Astrocyte (in vitro differentiated cells and primary cell): ENCODE data around the gene SLC25A21. TPM values are rescaled to one million over a fixed set of nuclear protein-coding genes. Genes with fewer than 3 reads are reported as not detected.

Source experiments
- DNase-seq: peaks from one replicate; pipeline ENCODE4 v3.0.0-alpha.2; 2010; ENCODE audit warnings: low read depth
- FAIRE-seq: peaks from 2 replicates; lab custom pipeline; 2011; peaks lifted over from hg19 to GRCh38; lab: Jason Lieb, UNC
- H2AFZ ChIP-seq: 2 replicates; pipeline ENCODE4 v1.6.0; 2012; ENCODE audit warnings: low read depth, low read length, inconsistent platforms
- H3K27ac ChIP-seq: 2 replicates; pipeline ENCODE4 v1.5.1; 2011; ENCODE audit warnings: low read depth, low read length, inconsistent platforms
- H3K27me3 ChIP-seq: 2 replicates; pipeline ENCODE4 v1.6.0; 2011; ENCODE audit warnings: low read length, inconsistent platforms; ENCODE audit not compliant: insufficient read depth
- H3K36me3 ChIP-seq: 2 replicates; pipeline ENCODE4 v1.5.1; 2011; ENCODE audit warnings: low read length, inconsistent platforms; ENCODE audit not compliant: insufficient read depth
- H3K4me1 ChIP-seq: 2 replicates; pipeline ENCODE4 v1.5.1; 2011; ENCODE audit warnings: low read length, inconsistent platforms; ENCODE audit not compliant: insufficient read depth
- H3K4me2 ChIP-seq: 2 replicates; pipeline ENCODE4 v1.6.0; 2012; ENCODE audit warnings: low read length, inconsistent platforms
- H3K4me3 ChIP-seq: 2 replicates; pipeline ENCODE4 v1.5.1; 2011; ENCODE audit warnings: low read depth, mild to moderate bottlenecking, low read length, inconsistent platforms; ENCODE audit not compliant: insufficient read depth
- H3K79me2 ChIP-seq: 2 replicates; pipeline ENCODE4 v1.6.0; 2012; ENCODE audit warnings: mild to moderate bottlenecking, low read length, inconsistent platforms; ENCODE audit not compliant: insufficient read depth
- H3K9ac ChIP-seq: 2 replicates; pipeline ENCODE4 v1.6.0; 2012; ENCODE audit warnings: mild to moderate bottlenecking, low read length, inconsistent platforms
- H3K9me3 ChIP-seq: 2 replicates; pipeline ENCODE4 v1.5.1; 2012; ENCODE audit warnings: low read depth, mild to moderate bottlenecking, low read length, inconsistent platforms; ENCODE audit not compliant: insufficient read depth
- H4K20me1 ChIP-seq: 2 replicates; pipeline ENCODE4 v1.6.0; 2012; ENCODE audit warnings: low read length, inconsistent platforms; ENCODE audit not compliant: insufficient read depth
- H3K27ac Mint-ChIP-seq: one replicate; pipeline ENCODE4 v1.8.0; 2021; ENCODE audit warnings: mild to moderate bottlenecking, mixed read lengths; ENCODE audit not compliant: unreplicated experiment
- H3K27me3 Mint-ChIP-seq: one replicate; pipeline ENCODE4 v1.8.0; 2021; ENCODE audit warnings: low read depth, mixed read lengths; ENCODE audit not compliant: unreplicated experiment
- H3K36me3 Mint-ChIP-seq: one replicate; pipeline ENCODE4 v1.8.0; 2021; ENCODE audit warnings: low read depth, mixed read lengths; ENCODE audit not compliant: unreplicated experiment
- H3K4me1 Mint-ChIP-seq: one replicate; pipeline ENCODE4 v1.8.0; 2021; ENCODE audit warnings: low read depth, mixed read lengths; ENCODE audit not compliant: unreplicated experiment
- H3K4me3 Mint-ChIP-seq: one replicate; pipeline ENCODE4 v1.8.0; 2021; ENCODE audit warnings: mild to moderate bottlenecking, moderate library complexity, mixed read lengths; ENCODE audit not compliant: unreplicated experiment
- H3K9me3 Mint-ChIP-seq: one replicate; pipeline ENCODE4 v1.8.0; 2021; ENCODE audit warnings: mild to moderate bottlenecking, mixed read lengths; ENCODE audit not compliant: unreplicated experiment
- EZH2 ChIP-seq: IDR thresholded peaks from 2 replicates; pipeline ENCODE4 v1.6.1; 2012; ENCODE audit warnings: mild to moderate bottlenecking, low read length, inconsistent platforms; ENCODE audit not compliant: insufficient read depth
- total RNA-seq: library from RNA; stranded (reverse); gene quantifications from 2 replicates; pipeline ENCODE4 v1.2.1, GENCODE V29; 2021
- TF ChIP-seq, protein P1 (sequence below): IDR thresholded peaks from 2 replicates; pipeline ENCODE4 v1.5.1; 2011; ENCODE audit warnings: low read depth, mild to moderate bottlenecking, inconsistent platforms, low read length, moderate library complexity; ENCODE audit not compliant: insufficient read depth

The SLC25A21 gene
- total RNA-seq, 1 donor from 2014 or later, result 1.5 TPM

- peaks cover 13% of the 10 kb centered on the region for H3K4me1 Mint-ChIP-seq
- peaks cover 86% of the 10 kb centered on the region for H3K27me3 Mint-ChIP-seq
- Histone ChIP-seq H3K27me3 (peaks cover 96% of the 10 kb centered on the region), H3K9ac (no peak overlapping the region), H3K4me3 (peak overlapping the region; percentile 42), H4K20me1 (no peaks in the 10 kb centered on the region), H2AFZ (peak overlapping the region; percentile 64), H3K4me1 (peaks cover 13% of the 10 kb centered on the region), H3K36me3 (no peaks in the 10 kb centered on the region), H3K9me3 (peaks cover 6% of the 10 kb centered on the region), H3K27ac (no peak overlapping the region), H3K79me2 (no peaks in the 10 kb centered on the region), H3K4me2 (peak overlapping the region; percentile 85)
- H3K4me3 Mint-ChIP-seq, result peak overlapping the region; percentile 88
- peaks cover 16% of the 10 kb centered on the region for H3K9me3 Mint-ChIP-seq
- peak; percentile 82 for TF ChIP-seq EZH2
- TF ChIP-seq, protein P1, sequence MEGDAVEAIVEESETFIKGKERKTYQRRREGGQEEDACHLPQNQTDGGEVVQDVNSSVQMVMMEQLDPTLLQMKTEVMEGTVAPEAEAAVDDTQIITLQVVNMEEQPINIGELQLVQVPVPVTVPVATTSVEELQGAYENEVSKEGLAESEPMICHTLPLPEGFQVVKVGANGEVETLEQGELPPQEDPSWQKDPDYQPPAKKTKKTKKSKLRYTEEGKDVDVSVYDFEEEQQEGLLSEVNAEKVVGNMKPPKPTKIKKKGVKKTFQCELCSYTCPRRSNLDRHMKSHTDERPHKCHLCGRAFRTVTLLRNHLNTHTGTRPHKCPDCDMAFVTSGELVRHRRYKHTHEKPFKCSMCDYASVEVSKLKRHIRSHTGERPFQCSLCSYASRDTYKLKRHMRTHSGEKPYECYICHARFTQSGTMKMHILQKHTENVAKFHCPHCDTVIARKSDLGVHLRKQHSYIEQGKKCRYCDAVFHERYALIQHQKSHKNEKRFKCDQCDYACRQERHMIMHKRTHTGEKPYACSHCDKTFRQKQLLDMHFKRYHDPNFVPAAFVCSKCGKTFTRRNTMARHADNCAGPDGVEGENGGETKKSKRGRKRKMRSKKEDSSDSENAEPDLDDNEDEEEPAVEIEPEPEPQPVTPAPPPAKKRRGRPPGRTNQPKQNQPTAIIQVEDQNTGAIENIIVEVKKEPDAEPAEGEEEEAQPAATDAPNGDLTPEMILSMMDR, result no peak
- peaks cover 1% of the 10 kb centered on the region for H3K36me3 Mint-ChIP-seq
- DNase-seq (no peak), FAIRE-seq (no peak)
- peak overlapping the region; percentile 92 for H3K27ac Mint-ChIP-seq
Measured at GRCh38 chr14:36662543-36663403, 509.6 kb downstream of the SLC25A21 start.

DNA sequence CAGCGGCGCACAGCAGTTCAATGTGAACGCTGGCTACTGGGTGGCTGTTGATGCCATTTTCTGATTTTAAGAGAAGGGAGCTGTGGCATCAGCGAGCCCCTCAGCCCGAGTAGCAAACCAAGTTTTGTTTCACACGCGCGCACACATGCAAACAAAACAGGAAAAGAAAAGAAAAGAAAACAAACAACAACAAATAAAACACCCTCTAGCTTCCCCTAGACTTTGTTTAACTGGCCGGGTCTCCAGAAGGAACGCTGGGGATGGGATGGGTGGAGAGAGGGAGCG is 510.2 kb downstream of the SLC25A21 start:
- peak overlapping the region; percentile 42 for H3K4me3 ChIP-seq
- H3K79me2 ChIP-seq, result no peaks in the 10 kb centered on the region
- H3K36me3 Mint-ChIP-seq, result peaks cover 1% of the 10 kb centered on the region
- peaks cover 6% of the 10 kb centered on the region for H3K9me3 ChIP-seq
- DNase-seq, result no peak
- no peak overlapping the region for H3K9ac ChIP-seq
- H3K4me2 ChIP-seq, result peak overlapping the region; percentile 85
- H3K9me3 Mint-ChIP-seq, result peaks cover 16% of the 10 kb centered on the region
- no peaks in the 10 kb centered on the region for H4K20me1 ChIP-seq
- no peak for FAIRE-seq
- H3K27me3 Mint-ChIP-seq, result peaks cover 86% of the 10 kb centered on the region
- peak overlapping the region; percentile 64 for H2AFZ ChIP-seq
- peaks cover 96% of the 10 kb centered on the region for H3K27me3 ChIP-seq
- TF ChIP-seq EZH2, result no peak
- TF ChIP-seq, protein P1, result no peak
- peaks cover 15% of the 10 kb centered on the region for H3K4me1 Mint-ChIP-seq
- peak overlapping the region; percentile 92 for H3K27ac Mint-ChIP-seq
- H3K27ac ChIP-seq, result no peak overlapping the region
- peak overlapping the region; percentile 88 for H3K4me3 Mint-ChIP-seq
- peaks cover 18% of the 10 kb centered on the region for H3K4me1 ChIP-seq
- no peaks in the 10 kb centered on the region for H3K36me3 ChIP-seq
